GM21367 (cell line): Measurements from ENCODE around the gene MAN1A2.

Experiments
- ATAC-seq: cut with Tn5 transposase; IDR thresholded peaks from one replicate; pipeline ENCODE4 v1.9.1; 2021; ENCODE audit not compliant: unreplicated experiment

Gene MAN1A2

GRCh38 chr1:117573386-117574023 lies 206.3 kb downstream of the MAN1A2 start:
- ATAC-seq, result no peak

GRCh38 chr1:117574161-117574835 lies 207.0 kb downstream of the MAN1A2 start:
- no peak for ATAC-seq

GRCh38 chr1:117575586-117576225 lies 208.5 kb downstream of the MAN1A2 start:
- ATAC-seq, result no peak

- no peak for ATAC-seq
These were observed 209.0 kb downstream of the MAN1A2 start for GRCh38 chr1:117576236-117576635.

GRCh38 chr1:117577191-117577885 lies 210.1 kb downstream of the MAN1A2 start:
- ATAC-seq, result no peak

- no peak for ATAC-seq
These were observed 211.2 kb downstream of the MAN1A2 start for GRCh38 chr1:117578466-117578865.
